GM21717 (cell line): Measurements from ENCODE around the gene NINJ1.
"Not testable (repeated sequence)": the region's sequence is repeated elsewhere in the genome, so short reads cannot be mapped to it uniquely, and the experiment has no call there.

ENCODE experiments used
- ATAC-seq: cut with Tn5 transposase; IDR thresholded peaks from one replicate; pipeline ENCODE4 v1.9.1; 2021; ENCODE audit warnings: mild to moderate bottlenecking, moderate library complexity; ENCODE audit not compliant: unreplicated experiment

NINJ1 gene

DNA sequence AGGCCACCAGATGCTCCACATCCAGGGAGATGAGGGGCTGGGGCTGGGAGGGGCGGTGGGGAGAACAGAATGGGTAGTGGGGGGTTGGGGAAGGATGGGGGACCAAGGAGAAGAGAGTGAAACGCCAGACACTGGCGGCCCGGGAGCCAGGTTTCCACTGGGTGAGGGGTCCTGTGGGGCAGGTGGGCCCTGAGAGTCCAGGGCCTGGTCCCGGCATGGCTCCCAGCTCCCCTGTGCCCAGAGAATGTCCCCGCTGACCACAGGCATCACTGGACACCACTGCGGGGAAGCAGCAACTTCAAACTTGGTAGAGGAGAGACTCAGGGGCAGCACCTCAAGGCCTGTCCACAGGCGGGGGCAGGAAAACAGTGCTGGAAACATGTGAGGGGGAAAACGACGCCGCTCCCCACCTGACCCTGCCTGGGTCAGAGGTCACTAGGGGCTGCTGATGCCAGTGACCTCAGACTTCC, 13.2 kb downstream of the NINJ1 start:
- ATAC-seq, result no peak

DNA sequence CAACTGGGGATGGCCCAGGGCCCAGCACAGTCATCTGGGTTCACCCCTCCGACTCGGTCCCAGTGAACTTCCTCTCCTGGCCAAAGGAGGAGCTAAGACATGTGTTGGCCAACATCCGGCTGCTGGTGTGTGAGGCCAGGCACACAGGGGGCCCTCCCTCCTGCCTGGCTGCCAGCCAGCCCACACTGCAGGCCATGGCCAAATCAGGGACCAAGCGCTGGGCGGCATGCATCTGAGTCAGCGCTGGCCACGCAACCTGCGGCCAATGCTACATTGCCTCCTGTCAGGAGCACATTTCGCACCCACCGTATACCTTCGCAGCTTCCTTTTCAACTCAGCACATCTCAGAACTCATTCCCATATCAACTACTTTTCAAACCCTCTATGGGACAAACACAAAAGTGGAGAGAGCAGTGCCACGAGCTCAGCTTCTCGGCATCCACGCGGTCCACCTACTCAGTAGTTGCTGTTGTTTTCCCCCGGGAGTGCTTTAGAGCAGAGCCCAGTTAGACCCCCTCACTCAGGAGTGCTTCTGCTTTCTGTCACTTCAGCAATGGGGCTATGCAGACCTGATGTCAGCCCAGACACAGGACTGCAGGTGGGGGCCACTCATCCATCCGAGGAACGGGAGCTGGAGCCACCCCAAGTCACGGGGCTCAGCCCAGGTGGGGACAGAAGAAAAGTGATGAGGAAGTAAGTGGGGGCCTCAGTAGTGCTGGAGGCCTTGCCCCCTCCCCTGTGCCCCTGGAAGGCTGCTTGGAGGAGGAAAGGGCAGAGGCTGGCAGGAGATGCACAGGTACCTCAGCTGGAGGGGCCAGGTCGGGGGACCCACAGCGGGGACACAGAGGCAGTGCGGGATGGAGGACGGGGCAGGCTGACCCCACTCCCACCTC, 13.9 kb downstream of the NINJ1 start:
- ATAC-seq, result peak; percentile 81

DNA sequence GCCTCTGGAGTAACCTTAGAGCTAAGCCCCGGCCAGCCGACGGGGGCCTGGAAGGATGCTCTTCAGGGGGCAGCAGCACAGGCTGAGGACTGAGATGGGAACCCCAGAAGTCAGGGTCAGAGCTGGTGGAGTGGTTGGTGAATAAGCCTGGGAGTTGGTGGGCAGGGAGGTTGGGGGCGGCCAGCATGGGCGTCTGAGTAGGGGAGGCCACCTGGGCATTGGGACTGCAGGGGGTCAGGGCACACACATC, 14.4 kb downstream of the NINJ1 start:
- no peak for ATAC-seq

DNA sequence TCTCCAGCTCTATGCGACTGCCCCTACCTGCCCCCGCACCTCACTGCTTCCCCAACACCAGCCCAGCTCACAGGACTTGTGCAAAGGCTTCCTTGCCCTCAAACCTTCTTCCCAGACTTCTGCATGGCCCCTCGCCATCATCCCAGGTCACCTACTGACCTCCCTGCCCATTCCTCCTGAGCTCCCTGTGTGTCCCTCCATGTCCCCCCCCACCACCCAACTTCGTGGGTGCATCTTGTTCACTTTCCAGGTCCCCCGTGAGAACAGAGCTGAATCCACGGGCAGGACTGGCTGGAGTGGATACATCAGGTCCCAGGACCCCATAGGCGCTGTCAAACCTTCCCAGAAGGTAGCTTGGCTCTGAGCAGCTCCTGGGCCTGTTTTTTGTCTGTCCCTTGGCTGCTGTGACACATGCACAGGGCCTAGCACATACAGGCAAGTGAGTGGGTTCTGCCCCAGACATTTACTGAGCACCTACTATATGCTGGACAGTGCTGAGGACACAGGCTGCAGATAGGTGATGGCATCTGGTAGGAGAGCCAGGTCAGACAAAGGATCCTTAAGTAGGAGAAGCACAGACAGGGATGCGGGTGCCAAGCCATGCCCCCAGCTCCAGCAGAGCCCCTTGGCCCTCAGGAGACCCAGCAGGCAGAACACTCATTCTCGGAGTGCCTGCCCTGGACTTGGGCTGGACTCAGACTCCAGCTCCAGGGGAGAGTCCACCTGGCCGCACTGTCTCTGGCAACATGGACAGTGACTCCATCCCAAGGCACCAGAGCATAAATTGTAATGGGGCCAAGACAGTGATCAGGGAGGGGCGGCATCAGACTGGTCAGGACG, 15.0 kb downstream of the NINJ1 start:
- no peak for ATAC-seq

DNA sequence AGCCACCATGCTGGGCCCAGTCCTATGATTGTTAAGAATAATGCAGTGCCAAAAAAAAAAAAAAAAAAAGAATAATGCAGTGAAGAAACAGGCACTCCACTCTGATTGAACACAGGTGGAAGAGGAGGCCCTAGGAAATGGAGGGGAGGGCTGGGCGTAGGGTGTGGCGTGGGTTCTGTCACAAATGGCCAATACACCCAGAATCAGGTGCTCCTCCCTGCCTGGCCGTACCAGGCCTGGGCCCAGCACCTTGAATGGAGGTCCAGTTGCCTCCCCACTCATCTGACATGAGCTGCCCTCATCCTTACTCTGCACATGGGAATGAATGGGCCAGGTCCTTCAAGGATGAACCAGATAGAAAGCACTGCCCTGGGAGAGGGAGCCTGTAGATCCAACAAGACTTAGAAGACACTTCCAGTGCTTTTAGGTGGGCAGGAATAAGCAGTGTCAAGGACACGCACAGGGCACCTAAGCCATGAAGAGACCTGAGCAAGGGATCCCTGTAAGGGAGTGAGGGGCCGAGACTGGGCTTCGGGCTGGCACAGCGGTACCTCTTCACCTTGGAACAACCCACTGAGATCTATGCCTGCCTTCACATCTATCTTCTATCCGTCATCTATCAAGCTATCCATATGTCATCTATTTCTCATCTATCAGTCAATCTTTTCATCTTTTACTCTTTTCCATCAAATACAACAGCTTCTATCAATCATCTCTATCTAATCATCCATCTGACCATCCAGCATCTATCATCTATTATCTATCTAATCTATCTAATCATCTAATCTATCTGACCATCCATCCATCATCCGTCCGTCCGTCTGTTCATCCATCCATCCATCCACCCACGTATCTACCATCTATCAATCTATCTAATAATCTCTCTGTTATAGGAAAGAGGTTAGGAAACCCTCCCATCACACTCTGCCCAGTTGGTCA, 15.9 kb downstream of the NINJ1 start:
- no peak for ATAC-seq

DNA sequence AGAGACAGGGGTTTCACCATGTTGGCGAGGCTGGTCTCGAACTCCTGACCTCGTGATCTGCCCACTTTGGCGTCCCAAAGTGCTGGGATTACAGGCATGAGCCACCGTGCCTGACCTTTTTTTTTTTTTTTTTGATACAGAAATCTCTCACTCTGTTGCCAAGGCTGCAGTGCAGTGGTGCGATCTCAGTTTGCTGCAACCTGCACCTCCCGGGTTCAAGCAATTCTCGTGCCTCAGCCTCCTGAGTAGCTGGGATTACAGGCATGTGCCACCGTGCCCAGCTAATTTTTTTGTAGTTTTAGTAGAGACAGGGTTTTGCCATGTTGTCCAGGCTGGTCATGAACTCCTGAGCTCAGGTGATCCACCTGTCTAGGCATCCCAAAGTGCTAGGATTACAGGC, 16.5 kb downstream of the NINJ1 start:
- not testable (repeated sequence) for ATAC-seq

DNA sequence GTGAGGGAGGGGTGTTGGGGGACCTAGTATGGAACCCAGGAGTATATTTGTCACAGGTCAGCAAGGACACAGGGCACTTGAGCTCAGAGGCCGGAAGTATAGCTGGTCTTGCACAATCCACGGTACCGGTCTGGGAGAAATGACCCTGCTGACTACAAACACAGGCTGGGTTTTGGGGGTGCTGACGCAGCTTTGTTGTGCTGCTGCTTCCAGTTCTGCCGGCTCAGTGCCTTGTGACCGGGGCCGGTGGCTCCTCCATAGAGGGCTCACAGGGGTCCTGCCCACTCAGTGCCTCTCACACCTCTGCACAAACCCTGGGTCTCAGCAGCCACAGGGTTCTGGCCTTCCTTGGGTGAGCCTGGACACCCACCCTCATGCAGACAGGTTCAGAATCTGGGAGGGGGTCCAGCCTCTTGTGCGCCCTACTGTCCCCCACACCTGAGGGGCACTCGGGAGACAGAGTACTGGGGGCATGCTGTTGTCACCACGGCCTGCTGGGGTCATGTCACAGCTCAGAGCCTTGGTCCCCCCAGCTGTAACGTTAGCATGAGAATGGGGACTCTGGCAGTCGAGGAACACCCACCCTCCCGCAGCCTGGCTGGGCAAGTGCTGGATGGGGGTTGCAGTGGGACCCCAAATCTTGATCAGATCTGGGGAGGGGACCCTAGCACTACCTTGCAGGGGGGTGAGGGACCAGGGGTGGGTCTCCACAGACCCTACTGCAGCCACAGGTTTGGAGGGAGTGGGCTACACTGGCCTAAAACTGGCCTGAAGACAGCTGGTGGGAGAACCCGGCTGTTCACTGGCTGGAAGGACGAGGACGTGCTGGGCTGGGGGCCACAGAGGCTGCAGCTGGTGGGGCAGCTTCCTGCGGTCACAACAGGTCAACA, 17.7 kb downstream of the NINJ1 start:
- no peak for ATAC-seq

DNA sequence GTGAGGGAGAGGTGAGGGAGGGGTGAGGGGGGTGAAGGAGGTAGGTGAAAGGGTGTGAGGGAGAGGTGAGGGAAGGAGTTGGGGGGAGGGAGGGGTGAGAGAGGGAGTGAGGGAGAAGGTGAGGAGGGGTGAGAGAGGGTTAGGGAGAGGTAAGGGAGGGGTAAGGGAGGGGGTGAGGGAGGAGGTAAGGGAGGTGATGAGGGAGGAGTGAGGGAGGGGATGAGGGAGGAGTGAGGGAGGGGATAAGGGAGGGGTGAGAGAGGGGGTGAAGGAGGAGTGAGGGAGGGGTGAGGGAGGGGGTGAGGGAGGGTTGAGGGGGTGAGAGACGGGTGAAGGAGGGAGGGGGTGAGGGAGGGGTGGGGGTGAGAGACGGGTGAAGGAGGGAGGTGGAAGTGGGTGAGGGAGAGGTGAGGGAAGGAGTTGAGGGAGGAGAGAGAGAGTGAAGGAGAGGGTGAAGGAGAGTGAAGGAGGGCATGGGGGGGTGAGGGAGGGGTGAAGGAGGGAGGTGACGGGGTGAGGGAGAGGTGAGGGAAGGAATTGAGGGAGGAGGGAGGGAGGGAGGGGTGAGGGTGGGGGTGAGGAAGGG, 18.5 kb downstream of the NINJ1 start:
- no peak for ATAC-seq

DNA sequence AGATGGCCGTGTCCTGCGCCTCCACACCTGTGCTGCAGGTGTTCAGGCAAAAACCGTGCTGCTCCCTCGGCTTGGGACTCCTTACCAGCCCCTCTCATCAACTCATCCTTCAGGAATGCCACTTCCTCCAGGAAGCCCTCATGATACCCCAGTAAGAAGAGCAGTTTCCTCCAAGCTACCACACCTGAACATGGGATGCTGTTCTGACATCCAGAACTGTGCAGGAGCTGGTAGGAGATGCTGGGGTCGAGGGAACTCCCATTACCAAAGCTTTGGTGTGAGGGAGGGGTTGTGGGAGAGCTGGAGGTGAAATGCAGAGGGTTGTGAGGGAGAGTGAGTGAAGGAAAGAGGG, 19.1 kb downstream of the NINJ1 start:
- no peak for ATAC-seq

DNA sequence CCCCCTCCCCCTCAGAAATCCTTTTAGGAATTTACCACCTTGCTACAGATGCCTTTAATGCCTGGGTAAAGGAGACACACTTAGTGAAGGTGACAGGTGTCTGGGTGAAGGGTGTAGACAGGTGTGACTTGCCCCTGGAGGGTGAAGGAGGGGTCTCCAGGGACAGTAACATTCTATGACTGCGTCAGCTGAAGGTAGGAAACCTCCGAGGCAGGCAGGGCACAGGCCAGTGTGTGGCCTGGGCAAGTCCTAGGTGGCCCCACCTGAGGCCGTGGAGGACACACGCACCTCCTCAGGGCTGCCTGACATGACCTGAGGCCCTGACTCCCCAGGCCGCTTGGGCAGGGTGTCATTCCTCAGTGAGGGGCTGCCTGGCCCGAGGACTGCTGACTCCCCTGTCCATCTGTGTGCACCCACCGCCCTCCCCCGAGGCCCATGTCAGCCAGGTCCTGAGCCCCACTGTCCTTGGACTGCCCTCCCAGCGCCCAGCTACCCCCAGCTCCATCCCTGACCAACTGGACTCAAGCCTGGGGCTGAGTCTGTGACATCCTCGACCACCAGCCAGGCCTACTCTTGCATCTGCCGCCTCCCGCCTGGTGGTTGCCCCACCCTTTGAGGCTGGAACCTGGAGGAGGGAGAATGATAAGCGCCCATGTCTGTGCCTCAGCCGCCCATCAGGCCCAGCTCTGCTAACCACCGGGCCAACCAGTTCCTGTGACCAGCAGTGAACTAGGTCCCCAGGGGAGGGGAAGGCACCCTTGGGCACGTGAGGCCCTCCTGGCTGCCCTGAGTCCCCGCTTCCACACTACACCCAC, 19.7 kb downstream of the NINJ1 start:
- ATAC-seq, result no peak

DNA sequence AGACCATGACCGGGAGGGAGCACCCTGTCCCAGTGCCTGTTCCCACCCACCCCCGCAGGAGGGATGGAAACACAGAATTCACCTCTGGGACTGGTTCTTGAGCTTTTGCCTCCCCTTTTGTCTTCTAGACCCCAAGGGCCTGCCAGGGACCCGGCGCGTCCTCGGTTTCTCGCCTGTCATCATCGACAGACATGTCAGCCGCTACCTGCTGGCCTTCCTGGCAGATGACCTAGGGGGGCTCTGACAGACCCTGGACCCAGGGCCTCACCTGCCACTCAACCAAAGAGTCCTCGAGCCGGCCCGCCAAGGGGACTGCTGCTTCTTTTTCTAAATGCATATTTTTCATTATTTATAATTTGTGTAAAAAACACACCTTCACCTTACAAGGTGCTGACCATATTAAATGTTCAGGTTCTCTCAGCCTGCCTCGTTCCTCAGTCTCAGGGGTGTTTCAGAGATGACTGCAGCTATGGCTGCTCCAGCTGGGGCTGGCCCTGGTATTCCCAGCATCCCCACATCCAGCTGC, 21.1 kb downstream of the NINJ1 start:
- no peak for ATAC-seq

DNA sequence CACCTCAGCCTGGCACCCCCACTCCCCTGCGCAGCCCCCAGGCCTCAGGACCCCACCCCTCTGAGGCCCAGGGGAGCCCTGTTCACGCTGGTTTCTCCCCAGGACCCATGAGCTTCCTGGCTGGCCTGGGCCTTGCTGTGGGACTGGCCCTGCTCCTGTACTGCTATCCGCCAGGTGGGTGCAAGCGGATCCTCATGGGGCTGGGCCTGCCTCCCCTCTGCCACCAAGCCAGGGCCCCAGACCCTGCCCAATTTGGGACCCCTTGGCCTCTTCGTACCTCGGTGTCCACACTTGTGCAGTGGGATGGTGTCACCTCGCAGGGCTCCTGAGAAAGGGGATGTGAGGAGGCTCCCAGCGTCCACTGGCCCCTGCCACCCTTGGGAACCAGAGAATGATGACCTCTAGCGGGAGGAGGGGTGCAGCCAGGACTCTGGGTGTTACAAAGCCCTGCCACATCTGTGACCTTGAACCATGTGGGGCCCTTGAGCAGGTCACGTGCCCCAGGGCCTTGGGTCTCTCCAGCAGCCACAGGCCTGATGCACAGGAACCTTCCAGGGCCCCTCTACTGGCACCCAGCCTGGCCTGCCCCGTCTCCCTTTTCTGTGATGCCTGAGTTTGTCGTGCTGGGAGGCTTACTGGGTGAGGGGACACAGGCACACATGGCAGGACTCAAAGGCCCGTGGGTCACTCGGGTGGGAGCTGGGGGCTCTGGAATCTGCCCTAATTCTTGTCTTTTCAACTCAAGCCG, 21.8 kb downstream of the NINJ1 start:
- no peak for ATAC-seq

DNA sequence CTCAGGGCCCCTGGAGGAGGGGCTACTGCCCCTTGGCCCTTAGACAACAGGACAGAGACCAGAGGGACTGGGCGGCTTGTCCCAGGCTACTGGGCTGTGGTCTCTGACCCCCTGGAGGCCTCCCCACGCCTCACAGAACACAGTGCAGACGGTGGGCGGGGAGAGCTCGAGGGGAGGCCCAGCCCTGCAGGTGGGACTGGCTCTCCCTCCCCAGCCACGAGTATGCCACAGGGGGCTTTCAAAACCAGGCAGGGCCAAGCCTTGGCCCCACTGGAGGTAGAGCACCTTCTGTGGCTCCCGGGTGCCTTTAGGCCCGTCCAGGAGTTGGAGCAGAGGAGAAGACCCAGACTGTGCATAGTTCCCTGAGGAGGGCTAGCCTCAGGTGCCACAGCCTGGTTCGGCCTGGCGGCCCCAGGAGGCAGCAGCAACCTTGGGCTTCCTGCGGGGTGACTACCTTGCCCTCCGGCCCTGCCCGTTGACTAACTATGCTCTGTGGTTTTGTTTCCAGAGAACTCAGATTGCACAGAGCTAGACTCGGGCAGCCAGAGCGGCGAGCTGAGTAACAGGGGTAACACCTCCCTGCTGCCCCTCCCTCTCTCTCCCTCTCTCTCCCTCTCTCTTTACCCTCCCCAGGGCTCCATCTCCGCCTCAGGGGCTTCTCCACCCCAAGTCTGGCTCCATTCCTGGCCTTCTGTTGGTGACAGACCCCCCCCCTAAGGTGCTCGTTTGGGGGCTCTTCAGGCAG, 22.5 kb downstream of the NINJ1 start:
- no peak for ATAC-seq

DNA sequence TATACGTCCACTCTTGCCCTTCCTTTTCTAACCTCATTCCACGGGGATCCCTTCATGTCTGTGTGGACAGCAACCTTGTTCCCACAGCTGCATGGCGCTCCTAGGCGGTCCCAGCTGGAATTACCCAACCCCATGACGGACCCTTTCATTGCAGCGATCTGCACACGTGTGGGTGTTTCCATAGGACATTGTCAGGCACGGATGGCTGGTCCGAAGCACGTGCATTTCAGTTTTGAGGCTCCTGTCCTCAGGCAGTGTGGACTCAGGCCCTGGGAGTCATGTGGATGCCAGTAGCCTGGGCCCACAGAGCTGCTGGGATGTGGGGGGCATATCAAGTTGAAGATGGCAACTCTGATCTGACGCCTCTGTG, 23.1 kb downstream of the NINJ1 start:
- no peak for ATAC-seq

DNA sequence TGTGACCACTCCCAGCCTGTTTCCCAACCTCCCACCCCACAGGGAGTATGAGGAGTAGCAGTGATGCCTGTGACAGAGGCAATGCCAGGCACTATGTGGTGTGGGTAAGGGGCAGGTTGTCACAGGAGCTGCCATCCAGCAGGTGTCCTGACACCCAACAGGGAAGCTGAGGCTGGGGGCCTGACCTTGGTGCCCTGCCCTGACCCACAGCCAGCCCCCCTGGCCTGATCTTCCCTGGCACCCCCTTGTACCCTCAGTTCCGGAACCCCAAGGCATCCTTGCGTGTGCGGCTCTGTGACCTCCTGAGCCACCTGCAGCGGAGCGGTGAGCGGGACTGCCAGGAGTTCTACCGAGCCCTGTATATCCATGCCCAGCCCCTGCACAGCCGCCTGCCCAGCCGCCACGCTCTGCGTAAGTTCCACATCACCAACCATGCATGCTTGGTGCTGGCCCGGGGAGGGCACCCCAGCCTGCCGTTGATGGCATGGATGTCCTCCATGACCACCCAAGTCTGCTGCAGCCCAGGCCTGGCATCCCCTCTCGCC, 23.7 kb downstream of the NINJ1 start:
- ATAC-seq, result no peak

DNA sequence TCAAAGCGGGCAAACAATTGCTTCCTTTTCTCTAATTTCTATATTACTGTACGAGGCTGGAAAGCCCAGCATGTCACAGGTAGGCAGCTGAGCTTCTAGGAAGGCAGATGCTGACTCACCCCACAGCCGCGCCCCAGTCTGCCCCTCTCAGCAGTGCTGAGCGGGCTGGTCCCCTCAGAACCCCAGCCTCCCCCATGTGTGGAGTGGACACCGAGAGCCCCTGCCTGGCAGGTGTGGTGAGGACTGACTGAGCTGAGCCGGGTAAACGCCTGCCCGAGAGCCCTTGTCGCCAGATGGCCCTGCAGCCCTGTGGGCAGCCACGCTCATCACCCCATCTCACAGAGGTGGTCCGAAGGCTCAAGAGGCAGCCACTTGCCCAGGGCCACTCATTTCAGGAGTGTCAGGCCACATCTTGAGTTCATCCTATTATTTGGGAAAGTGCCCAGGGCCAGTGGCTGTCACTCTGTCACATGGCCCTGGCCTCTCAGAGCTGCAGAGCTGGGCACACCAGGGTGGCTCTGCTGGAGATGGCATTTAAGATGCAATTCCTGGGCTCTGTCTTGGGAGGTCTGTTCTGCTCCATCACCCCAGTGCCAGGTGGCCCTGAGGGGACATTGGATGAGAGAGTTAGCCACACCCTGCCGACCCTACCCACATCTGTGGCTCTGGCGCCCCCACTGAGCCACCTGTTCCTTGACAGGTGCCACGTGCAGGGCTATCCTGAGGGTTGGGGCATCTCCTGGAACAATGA, 25.6 kb downstream of the NINJ1 start:
- no peak for ATAC-seq

DNA sequence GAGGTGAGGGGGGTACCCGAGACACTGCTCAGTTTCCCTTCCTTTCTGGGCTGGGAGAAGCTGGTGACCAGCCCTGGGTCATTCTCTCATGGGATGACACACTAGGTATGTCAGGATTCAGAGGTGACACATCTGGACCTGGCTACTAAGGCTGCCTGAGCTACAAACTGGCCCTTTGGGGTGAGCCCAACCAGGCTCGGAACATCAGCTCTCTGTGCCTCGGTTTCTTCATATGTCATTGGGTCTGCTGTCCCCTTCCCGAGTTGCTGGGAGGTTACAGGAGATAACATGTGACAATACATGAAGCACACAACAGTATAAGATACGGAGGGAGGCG, 26.3 kb downstream of the NINJ1 start:
- ATAC-seq, result no peak
